CD4-positive, alpha-beta T cell (primary cell): ENCODE data around the gene DCK. TPM values are rescaled to one million over a fixed set of nuclear protein-coding genes. Genes with fewer than 3 reads are reported as not detected.

Source experiments
- ATAC-seq: fragments of 200-7000 bp; cut with Tn5 transposase; one replicate; pipeline ENCODE4 v1.10.0; 2022; ENCODE audit warnings: mild to moderate bottlenecking; ENCODE audit not compliant: poor library complexity
- CTCF ChIA-PET: fragments of 350-600 bp; sonication (Branson Sonifier 250); formaldehyde crosslinking; loops from one replicate; lab custom pipeline; 2021; ENCODE audit warnings: antibody characterized with exemption, inconsistent platforms; lab: Charles Lee
- POLR2A ChIA-PET: fragments of 350-600 bp; sonication (Branson Sonifier 250); formaldehyde crosslinking; loops from one replicate; lab custom pipeline; 2021; ENCODE audit warnings: antibody characterized with exemption, inconsistent platforms; lab: Charles Lee
- DNase-seq, 14 experiments: peaks; one replicate each; pipeline ENCODE4 v3.0.0-alpha.2; 2013 to 2020; ENCODE audit warnings: mixed read lengths in 2 of 14
- H3K27ac ChIP-seq, 2 donors: one replicate each; pipeline versions ENCODE4 v1.5.1 to v1.7.0; 2013; ENCODE audit warnings: low read length in 2 of 2, low read depth in 1 of 2, mild to moderate bottlenecking in 1 of 2
- H3K27me3 ChIP-seq, 2 experiments: 1 replicate in 1 of 2; 2 replicates in 1 of 2; pipeline versions ENCODE4 v1.6.1 to v1.7.0; 2013; ENCODE audit warnings: low read length in 2 of 2, control low read depth in 1 of 2, mild to moderate bottlenecking in 1 of 2, moderate library complexity in 1 of 2; ENCODE audit not compliant: insufficient read depth in 2 of 2, control insufficient read depth in 1 of 2
- H3K36me3 ChIP-seq: one replicate; pipeline ENCODE4 v1.6.1; 2013; ENCODE audit warnings: low read length, control low read depth; ENCODE audit not compliant: insufficient read depth
- H3K4me1 ChIP-seq: one replicate; pipeline ENCODE4 v1.6.1; 2013; ENCODE audit warnings: low read length, control low read depth; ENCODE audit not compliant: insufficient read depth
- H3K4me3 ChIP-seq: one replicate; pipeline ENCODE4 v1.5.1; 2013; ENCODE audit warnings: mild to moderate bottlenecking, low read length, moderate library complexity
- H3K9me3 ChIP-seq, 2 experiments: 1 replicate in 1 of 2; 2 replicates in 1 of 2; pipeline versions ENCODE4 v1.6.1 to v1.7.0; 2013; ENCODE audit warnings: low read length in 2 of 2, mild to moderate bottlenecking in 2 of 2, control low read depth in 1 of 2, moderate library complexity in 1 of 2; ENCODE audit not compliant: control insufficient read depth in 1 of 2, insufficient read depth in 1 of 2
- H3K27ac Mint-ChIP-seq: one replicate; pipeline ENCODE4 v1.8.0; 2020; ENCODE audit warnings: mixed read lengths
- H3K27me3 Mint-ChIP-seq: one replicate; pipeline ENCODE4 v1.8.0; 2021; ENCODE audit warnings: mixed read lengths
- H3K36me3 Mint-ChIP-seq: one replicate; pipeline ENCODE4 v1.8.0; 2021; ENCODE audit warnings: low read depth, mixed read lengths
- H3K4me1 Mint-ChIP-seq: one replicate; pipeline ENCODE4 v1.8.0; 2021; ENCODE audit warnings: low read depth, mixed read lengths
- H3K4me3 Mint-ChIP-seq: one replicate; pipeline ENCODE4 v1.8.0; 2020; ENCODE audit warnings: mild to moderate bottlenecking, mixed read lengths
- H3K9me3 Mint-ChIP-seq: one replicate; pipeline ENCODE4 v1.8.0; 2020; ENCODE audit warnings: mixed read lengths
- intact Hi-C, 2 experiments: fragments of 100-400 bp; cut with DNase I in 1 of 2; cut with micrococcal nuclease in 1 of 2; formaldehyde crosslinking; loops; one replicate each; pipeline versions ENCODE4 v1.15.1 to v1.9.0; 2023 to 2025; cut with DNase I, micrococcal nuclease
- total RNA-seq, 174 experiments: library from RNA in 2 of 174; stranded (reverse) in 2 of 174; gene quantifications; one replicate each; pipeline ENCODE4 v1.2.3 and lab custom pipeline; 2021 to 2026
- TF ChIP-seq, protein P1 (sequence below): fragments of 200-600 bp; IDR thresholded peaks from one replicate; pipeline ENCODE4 v1.8.0; 2022; ENCODE audit warnings: antibody characterized with exemption, mild to moderate bottlenecking

Gene DCK
- total RNA-seq, 2 experiments from 2014 or later: 12.8 to 13.9 TPM

DNA sequence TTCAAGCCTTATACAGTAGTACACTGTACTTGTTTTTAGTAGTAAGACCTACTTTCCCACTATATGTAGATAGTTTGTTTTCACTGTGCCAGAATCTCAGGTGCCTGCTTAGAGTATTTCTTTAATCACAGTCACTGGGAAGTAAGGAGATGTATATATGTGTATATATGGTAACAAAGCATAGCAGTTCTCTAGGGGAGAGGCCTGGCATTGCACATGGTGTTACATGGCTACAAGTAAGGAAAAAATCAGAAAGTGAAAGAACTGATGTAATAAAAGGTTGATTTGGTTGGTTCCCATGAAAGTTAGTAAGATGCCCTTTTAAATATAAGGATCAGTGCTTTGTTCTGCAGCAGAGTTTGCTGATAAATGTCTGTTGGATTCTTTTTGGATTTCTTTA, 9.3 kb upstream of the DCK start:
- ChIA-PET CTCF (interaction anchor here (0.9 to 3.1 kb wide), 2 partner anchors 20 to 26 kb away, joined by 3 to 10 read pairs; no protein-coding TSS in a partner anchor), POLR2A (no interaction called here)
- no peaks in the 10 kb centered on the region for H3K9me3 Mint-ChIP-seq
- Histone ChIP-seq H3K9me3 (no peaks in the 10 kb centered on the region), H3K4me1 (no peaks in the 10 kb centered on the region), H3K4me3 (no peak overlapping the region), H3K27ac (no peak overlapping the region), H3K36me3 (no peaks in the 10 kb centered on the region), H3K27me3 (no peaks in the 10 kb centered on the region)
- no peaks in the 10 kb centered on the region for H3K4me1 Mint-ChIP-seq
- H3K4me3 Mint-ChIP-seq: no peak overlapping the region
- ATAC-seq (no peak), DNase-seq (no peak)
- TF ChIP-seq, protein P1, sequence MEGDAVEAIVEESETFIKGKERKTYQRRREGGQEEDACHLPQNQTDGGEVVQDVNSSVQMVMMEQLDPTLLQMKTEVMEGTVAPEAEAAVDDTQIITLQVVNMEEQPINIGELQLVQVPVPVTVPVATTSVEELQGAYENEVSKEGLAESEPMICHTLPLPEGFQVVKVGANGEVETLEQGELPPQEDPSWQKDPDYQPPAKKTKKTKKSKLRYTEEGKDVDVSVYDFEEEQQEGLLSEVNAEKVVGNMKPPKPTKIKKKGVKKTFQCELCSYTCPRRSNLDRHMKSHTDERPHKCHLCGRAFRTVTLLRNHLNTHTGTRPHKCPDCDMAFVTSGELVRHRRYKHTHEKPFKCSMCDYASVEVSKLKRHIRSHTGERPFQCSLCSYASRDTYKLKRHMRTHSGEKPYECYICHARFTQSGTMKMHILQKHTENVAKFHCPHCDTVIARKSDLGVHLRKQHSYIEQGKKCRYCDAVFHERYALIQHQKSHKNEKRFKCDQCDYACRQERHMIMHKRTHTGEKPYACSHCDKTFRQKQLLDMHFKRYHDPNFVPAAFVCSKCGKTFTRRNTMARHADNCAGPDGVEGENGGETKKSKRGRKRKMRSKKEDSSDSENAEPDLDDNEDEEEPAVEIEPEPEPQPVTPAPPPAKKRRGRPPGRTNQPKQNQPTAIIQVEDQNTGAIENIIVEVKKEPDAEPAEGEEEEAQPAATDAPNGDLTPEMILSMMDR: no peak
- H3K27me3 Mint-ChIP-seq: no peaks in the 10 kb centered on the region
- peaks cover 3% of the 10 kb centered on the region for H3K36me3 Mint-ChIP-seq
- intact Hi-C loops: loop anchor here (1.0 to 10.0 kb wide), 6 partner anchors 26 to 1321 kb away; no protein-coding TSS in a partner anchor
- no peak overlapping the region for H3K27ac Mint-ChIP-seq

DNA sequence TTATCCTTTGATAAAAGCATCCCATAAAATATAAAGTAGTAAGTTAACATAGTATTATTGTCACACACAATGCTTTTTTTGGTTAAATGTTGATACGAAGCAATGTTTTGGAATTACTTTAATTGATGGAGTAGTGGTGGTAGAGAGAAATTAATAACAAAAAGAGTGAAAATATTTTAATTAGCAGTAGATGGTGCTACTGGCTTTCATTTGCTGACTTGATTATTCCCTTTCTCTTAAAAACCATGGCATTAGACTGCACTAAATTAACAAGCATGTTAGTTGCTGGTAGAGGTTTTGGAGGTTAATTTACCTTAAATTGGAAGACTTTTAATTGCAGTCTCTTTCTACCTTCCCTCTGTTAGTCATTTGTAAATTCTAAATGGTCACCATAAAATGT, 8.9 kb upstream of the DCK start:
- Mint-ChIP-seq H3K4me1 (no peaks in the 10 kb centered on the region), H3K27me3 (no peaks in the 10 kb centered on the region), H3K36me3 (no peaks in the 10 kb centered on the region), H3K27ac (no peak overlapping the region), H3K9me3 (no peaks in the 10 kb centered on the region), H3K4me3 (no peak overlapping the region)
- Histone ChIP-seq H3K27ac (no peak overlapping the region), H3K4me1 (no peaks in the 10 kb centered on the region), H3K27me3 (no peaks in the 10 kb centered on the region), H3K9me3 (no peaks in the 10 kb centered on the region), H3K4me3 (no peak overlapping the region), H3K36me3 (no peaks in the 10 kb centered on the region)
- CTCF ChIA-PET: interaction anchor here (0.9 to 3.1 kb wide), 2 partner anchors 20 to 25 kb away, joined by 3 to 10 read pairs; no protein-coding TSS in a partner anchor
- POLR2A ChIA-PET: no interaction called here
- intact Hi-C loops: loop anchor here (1.0 to 10.0 kb wide), 6 partner anchors 26 to 1320 kb away; no protein-coding TSS in a partner anchor
- ATAC-seq (peak; percentile 54), DNase-seq (peak in 3 of 14 experiments; percentile 32 to 44 (median 35))
- TF ChIP-seq, protein P1: peak; percentile 65

GRCh38 chr4:70991596-70991995, 1.9 kb upstream of the DCK start:
- H3K27me3 ChIP-seq: no peaks in the 10 kb centered on the region
- H3K9me3 Mint-ChIP-seq: no peaks in the 10 kb centered on the region
- POLR2A ChIA-PET: no interaction called here
- no peaks in the 10 kb centered on the region for H3K27me3 Mint-ChIP-seq
- H3K27ac ChIP-seq: no peak overlapping the region
- peak overlapping the region; percentile 7 for H3K27ac Mint-ChIP-seq
- CTCF ChIA-PET: interaction anchor here (2.1 kb wide), 1 partner anchor 19 kb away, joined by 5 read pairs; no protein-coding TSS in a partner anchor
- no peaks in the 10 kb centered on the region for H3K9me3 ChIP-seq
- H3K4me1 Mint-ChIP-seq: peaks cover 41% of the 10 kb centered on the region
- peaks cover 28% of the 10 kb centered on the region for H3K36me3 Mint-ChIP-seq
- DNase-seq: no peak
- peaks cover 19% of the 10 kb centered on the region for H3K4me1 ChIP-seq
- no peaks in the 10 kb centered on the region for H3K36me3 ChIP-seq
- TF ChIP-seq, protein P1: no peak
- H3K4me3 Mint-ChIP-seq: peak overlapping the region; percentile 93
- intact Hi-C loops: loop anchor here (5.0 to 10.0 kb wide), 4 partner anchors 89 to 307 kb away; partner anchors contain the start of genes GRSF1 (in 1 of the 2), MOB1B (in 1 of the 2) and UTP3 (in 1 of the 2)
- no peak for ATAC-seq
- H3K4me3 ChIP-seq: no peak overlapping the region
